Muscle of leg (tissue), 11 donors: Measurements from ENCODE around the gene AFMID. TPM values are rescaled to one million over a fixed set of nuclear protein-coding genes. Genes with fewer than 3 reads are reported as not detected.

Source experiments
- DNase-seq: peaks from one replicate; pipeline ENCODE4 v3.0.0; 2013
- H3K27ac ChIP-seq: one replicate; pipeline ENCODE4 v1.5.1; 2013; ENCODE audit warnings: mild to moderate bottlenecking, low read length, control low read depth
- H3K27me3 ChIP-seq: one replicate; pipeline ENCODE4 v1.6.1; 2013; ENCODE audit warnings: low read length; ENCODE audit not compliant: control insufficient read depth, insufficient read depth
- H3K36me3 ChIP-seq: one replicate; pipeline ENCODE4 v1.6.1; 2013; ENCODE audit warnings: low read length; ENCODE audit not compliant: control insufficient read depth, insufficient read depth
- H3K4me1 ChIP-seq: one replicate; pipeline ENCODE4 v1.6.1; 2013; ENCODE audit warnings: low read length; ENCODE audit not compliant: control insufficient read depth, insufficient read depth
- H3K4me3 ChIP-seq: one replicate; pipeline ENCODE4 v1.5.1; 2013; ENCODE audit warnings: low read length, control low read depth
- H3K9me3 ChIP-seq: replicated peaks from 2 replicates; pipeline ENCODE4 v1.6.1; 2013; ENCODE audit warnings: low read depth, low read length; ENCODE audit not compliant: control insufficient read depth
- WGBS: methylation state at CpG from one replicate; pipeline ENCODE4 v1.1.5; 2013; ENCODE audit warnings: missing lambda C conversion rate; ENCODE audit not compliant: insufficient coverage; 5-methylcytosine and 5-hydroxymethylcytosine counted together
- polyA plus RNA-seq, 8 donors: library from polyadenylated mRNA; unstranded; fragments of 120-200 nt; gene quantifications; one replicate each; pipeline versions ENCODE4 v1.2.1 to v1.2.3, GENCODE V29; 2013; ENCODE audit warnings: inconsistent platforms in 1 of 8, low replicate concordance in 1 of 8; ENCODE audit not compliant: insufficient read length in 8 of 8, insufficient read depth in 1 of 8
- total RNA-seq: library from RNA; stranded (reverse); fragments of 120-200 nt; gene quantifications from one replicate; pipeline ENCODE4 v1.2.4, GENCODE V29; 2013

AFMID gene
- total and polyA plus RNA-seq, 9 donors: 25.8 to 43.3 (median 38.3) TPM

DNA sequence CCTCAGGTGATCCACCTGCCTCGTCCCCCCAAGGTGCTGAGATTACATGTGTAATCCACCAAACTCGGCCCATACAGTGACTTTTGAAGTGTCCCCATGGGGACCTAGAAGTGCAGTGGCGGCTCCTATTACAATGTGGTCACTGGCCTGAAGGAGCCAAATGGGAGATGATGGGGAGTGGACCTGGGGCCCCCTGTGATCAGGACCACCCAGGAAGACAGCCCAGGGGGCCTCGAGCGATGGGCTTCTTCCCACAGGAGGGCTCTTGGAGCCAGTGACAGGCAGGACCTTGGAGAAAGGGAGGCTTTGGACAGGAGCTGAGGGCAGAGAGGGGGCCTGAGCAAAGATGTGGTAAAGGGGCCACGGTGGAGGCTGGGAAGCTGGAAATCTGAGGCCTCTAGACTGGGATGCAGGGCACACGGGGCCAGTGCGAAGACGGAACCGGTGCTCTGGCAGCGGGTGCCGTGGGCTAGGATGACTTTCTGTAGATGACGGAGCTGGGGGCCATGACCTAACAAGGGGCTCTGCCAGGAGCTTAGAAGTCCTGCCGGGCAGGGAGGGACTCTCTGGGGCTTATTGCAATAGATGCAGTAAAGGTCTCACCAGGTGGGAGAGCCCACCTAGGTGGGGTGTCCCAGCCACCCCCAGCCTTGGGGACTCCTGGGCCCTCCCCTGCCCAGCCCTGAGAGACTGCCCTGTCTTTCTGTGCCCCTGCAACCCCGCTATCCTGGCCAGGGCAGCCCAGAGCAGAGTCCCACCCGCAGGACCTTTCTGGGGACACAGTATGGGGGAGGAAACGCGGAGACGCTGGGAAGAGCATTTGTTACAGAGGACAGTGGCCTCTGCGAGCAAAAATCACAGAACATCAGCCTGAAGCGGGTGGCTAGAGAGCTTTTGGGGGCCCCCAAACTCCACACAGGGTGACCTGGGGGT is 43.7 kb upstream of the AFMID start:
- H3K9me3 ChIP-seq: no peaks in the 10 kb centered on the region
- H3K4me1 ChIP-seq: peaks cover 60% of the 10 kb centered on the region
- no peaks in the 10 kb centered on the region for H3K27me3 ChIP-seq
- H3K36me3 ChIP-seq: no peaks in the 10 kb centered on the region
- peak overlapping the region; percentile 50 for H3K27ac ChIP-seq
- 79% methylated on average over 16 of the region's 21 CpGs for WGBS
- DNase-seq: no peak
- no peak overlapping the region for H3K4me3 ChIP-seq

DNA sequence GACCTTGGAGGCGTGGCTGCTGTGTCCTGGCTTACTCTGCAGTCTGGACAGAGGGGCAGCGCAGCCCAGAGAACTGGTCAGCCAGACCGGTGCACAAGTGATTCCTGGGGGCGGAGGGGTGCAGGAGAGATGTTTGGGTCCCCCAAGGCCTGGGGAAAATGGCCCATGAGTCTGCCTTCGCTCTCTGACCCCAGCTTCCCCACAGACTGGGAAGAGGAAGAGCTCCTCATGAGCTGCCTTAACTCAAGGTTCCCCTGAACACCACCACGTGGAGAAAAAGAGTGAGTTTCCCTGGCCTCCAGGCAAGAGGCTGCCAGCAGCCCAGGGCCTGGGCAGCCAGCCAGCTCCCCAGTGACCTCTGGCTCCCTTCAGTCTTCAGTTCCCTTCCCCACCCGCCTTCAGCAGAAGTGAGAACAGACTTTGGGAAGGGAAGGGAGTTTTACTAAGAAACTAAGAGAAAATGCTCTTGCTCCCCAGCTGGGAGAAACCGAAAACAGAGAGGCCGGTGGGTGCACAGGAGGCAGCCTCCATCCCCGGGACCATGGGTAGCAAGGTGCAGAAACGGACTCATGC is 42.9 kb upstream of the AFMID start:
- H3K4me3 ChIP-seq: no peak overlapping the region
- 40% methylated on average over 9 of the region's 11 CpGs for WGBS

GRCh38 chr17:78144736-78145641 is 42.2 kb upstream of the AFMID start:
- Histone ChIP-seq H3K27ac (peak overlapping the region; percentile 72), H3K27me3 (no peaks in the 10 kb centered on the region), H3K4me3 (no peak overlapping the region), H3K36me3 (no peaks in the 10 kb centered on the region), H3K4me1 (peaks cover 64% of the 10 kb centered on the region), H3K9me3 (no peaks in the 10 kb centered on the region)
- WGBS: 42% methylated on average over 17 of the region's 18 CpGs
- peak; percentile 86 for DNase-seq

More for the DNA sequence above, 42.9 kb upstream of the AFMID start:
- Histone ChIP-seq H3K27ac (peak overlapping the region; percentile 50), H3K36me3 (no peaks in the 10 kb centered on the region), H3K9me3 (no peaks in the 10 kb centered on the region), H3K27me3 (no peaks in the 10 kb centered on the region), H3K4me1 (peaks cover 64% of the 10 kb centered on the region)
- peak; percentile 95 for DNase-seq

DNA sequence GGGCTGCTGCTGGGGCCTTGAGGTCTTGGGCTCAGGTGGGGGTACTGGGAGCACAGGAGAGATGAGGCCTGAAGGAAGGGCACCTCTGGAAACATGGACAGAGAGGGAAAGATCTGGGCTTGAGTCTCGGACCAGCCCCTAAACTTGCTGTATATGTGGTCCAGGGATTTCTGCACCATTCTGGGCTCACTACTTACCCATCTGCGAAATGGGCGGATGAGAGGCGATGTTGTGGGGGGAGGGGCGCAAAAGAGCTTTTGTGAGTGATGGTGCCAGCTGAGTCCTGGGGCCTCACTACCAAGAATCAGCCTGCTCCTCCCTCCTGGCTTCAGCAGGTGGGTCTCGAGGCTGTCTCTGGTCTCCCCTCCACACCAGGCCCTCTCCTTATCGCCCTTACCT is 40.7 kb upstream of the AFMID start:
- Histone ChIP-seq H3K9me3 (no peaks in the 10 kb centered on the region), H3K27ac (no peak overlapping the region), H3K36me3 (no peaks in the 10 kb centered on the region), H3K4me3 (no peak overlapping the region), H3K4me1 (peaks cover 57% of the 10 kb centered on the region), H3K27me3 (no peaks in the 10 kb centered on the region)
- DNase-seq: no peak
- WGBS: 100% methylated on average over 1 of the region's 7 CpGs

GRCh38 chr17:78146881-78147280 is 40.3 kb upstream of the AFMID start:
- H3K9me3 ChIP-seq: no peaks in the 10 kb centered on the region
- WGBS: 70% methylated on average over 2 of the region's 6 CpGs
- no peaks in the 10 kb centered on the region for H3K36me3 ChIP-seq
- DNase-seq: no peak
- H3K27me3 ChIP-seq: no peaks in the 10 kb centered on the region
- no peak overlapping the region for H3K4me3 ChIP-seq
- no peak overlapping the region for H3K27ac ChIP-seq
- peaks cover 57% of the 10 kb centered on the region for H3K4me1 ChIP-seq

DNA sequence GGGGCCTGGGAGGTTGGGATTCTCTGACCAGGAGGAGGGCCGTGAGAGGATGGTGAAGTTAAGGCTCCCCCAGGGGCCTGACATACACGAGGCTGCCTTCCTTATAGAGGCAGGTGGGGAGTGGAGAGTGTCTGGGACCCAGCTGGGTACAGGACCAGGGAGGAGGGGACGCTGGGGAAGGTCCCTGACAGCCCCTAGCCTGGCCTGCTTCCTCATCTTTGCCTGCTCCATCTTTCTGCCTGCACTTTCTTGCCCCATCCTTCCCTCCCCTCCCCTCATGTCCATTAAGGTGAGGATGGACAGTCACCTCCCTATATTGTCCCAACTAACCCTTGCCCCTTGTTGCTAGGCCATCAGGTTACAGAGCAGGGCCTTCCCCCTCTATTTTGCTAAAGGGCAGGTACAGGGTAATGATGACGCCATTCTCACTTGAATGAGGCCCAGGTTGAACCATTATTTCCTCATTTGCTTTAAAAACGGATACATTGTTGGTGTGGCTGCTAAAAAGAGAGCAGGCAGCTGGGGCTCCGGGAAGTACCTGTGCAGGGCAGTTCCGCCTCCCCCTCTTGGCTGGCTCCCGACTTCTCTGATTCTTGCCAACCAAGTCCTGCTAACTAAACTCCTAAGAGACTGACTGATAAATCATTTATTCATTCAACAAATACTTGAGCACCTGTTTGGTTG is 39.7 kb upstream of the AFMID start:
- Histone ChIP-seq H3K27ac (no peak overlapping the region), H3K4me1 (peaks cover 51% of the 10 kb centered on the region), H3K9me3 (no peaks in the 10 kb centered on the region), H3K36me3 (no peaks in the 10 kb centered on the region), H3K27me3 (no peaks in the 10 kb centered on the region), H3K4me3 (no peak overlapping the region)
- WGBS: 68% methylated on average over 6 of the region's 8 CpGs
- no peak for DNase-seq

DNA sequence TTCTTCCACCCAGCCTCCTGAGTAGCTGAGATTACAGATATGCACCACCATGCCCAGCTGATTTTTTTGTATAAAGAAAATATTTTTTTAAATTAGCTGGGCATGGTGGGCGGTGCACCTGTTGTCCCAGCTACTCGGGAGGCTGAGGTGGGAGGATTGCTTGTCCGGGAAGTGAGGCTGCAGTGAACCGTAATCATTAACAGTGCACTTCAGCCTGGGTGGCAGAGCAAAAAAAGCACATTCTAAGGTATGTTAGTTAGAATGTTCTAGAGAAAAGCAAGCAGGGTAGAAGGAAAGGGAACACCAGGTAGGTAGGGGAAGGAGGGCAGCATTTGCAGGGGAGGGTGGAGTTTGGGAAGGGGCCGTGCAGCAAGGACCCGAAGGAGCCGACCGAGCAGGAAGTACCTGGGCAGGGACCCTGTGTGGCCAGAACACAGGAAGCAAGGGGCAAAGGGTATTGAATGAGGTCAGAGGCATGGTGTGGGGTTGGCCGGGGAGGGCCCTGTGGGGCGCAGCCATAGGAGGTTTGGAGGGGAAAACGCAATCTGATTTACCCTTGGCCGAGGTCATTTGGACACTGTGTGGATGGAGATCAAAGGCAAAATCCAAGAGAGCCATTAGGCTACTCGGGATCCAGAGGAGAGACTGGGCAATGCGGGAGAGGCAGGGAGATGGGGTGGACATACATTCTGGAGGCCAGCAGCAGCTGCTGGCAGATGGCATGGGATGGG is 38.7 kb upstream of the AFMID start:
- no peaks in the 10 kb centered on the region for H3K36me3 ChIP-seq
- no peaks in the 10 kb centered on the region for H3K27me3 ChIP-seq
- H3K4me1 ChIP-seq: peaks cover 45% of the 10 kb centered on the region
- H3K4me3 ChIP-seq: no peak overlapping the region
- WGBS: 51% methylated on average over 14 of the region's 14 CpGs
- no peak for DNase-seq
- no peaks in the 10 kb centered on the region for H3K9me3 ChIP-seq
- H3K27ac ChIP-seq: no peak overlapping the region

DNA sequence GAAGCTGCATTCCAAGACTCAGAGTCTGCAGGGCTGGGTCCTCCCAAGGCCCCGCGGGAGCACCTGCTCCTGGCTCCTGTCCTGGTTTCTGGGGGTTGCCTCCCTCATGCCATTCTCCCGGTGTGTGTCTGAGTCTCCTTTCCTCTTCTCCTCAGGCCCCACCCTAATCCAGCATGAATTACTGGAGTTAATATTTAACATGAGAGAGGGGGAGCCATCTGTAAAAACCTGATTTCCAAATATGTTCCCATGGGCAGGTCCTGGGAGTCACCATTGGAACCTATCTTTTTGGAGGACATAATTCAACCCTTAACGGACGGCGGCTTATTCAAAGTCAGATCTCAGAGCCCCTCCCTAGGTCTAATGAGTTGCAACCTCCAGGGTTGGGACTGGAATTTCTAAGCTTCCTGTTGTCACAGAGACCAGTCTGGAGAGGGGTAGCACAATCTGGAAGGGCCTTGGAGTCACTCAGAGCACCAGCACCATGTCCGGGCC is 35.6 kb upstream of the AFMID start:
- Histone ChIP-seq H3K36me3 (no peaks in the 10 kb centered on the region), H3K27me3 (no peaks in the 10 kb centered on the region), H3K27ac (no peak overlapping the region), H3K4me1 (peaks cover 17% of the 10 kb centered on the region), H3K4me3 (no peak overlapping the region), H3K9me3 (no peaks in the 10 kb centered on the region)
- DNase-seq: no peak
- 64% methylated on average over 4 of the region's 7 CpGs for WGBS
